Fibroblast of lung (primary cell): ENCODE data around the gene SYNDIG1. TPM values are rescaled to one million over a fixed set of nuclear protein-coding genes. Genes with fewer than 3 reads are reported as not detected.

ENCODE experiments used
- DNase-seq, 2 donors: peaks; one replicate each; pipeline versions ENCODE4 v3.0.0 to v3.0.0-alpha.2; 2010; ENCODE audit warnings: low read depth in 2 of 2
- H2AFZ ChIP-seq: 2 replicates; pipeline ENCODE4 v1.5.1; 2012; ENCODE audit warnings: low read length, control low read depth, inconsistent platforms
- H3K27ac ChIP-seq: 2 replicates; pipeline ENCODE4 v1.5.1; 2011; ENCODE audit warnings: low read length, control low read depth; ENCODE audit not compliant: insufficient read depth
- H3K27me3 ChIP-seq: 2 replicates; pipeline ENCODE4 v1.5.1; 2011; ENCODE audit warnings: mild to moderate bottlenecking, low read length; ENCODE audit not compliant: control insufficient read depth, insufficient read depth
- H3K36me3 ChIP-seq: 2 replicates; pipeline ENCODE4 v1.5.1; 2011; ENCODE audit warnings: low read length; ENCODE audit not compliant: control insufficient read depth, insufficient read depth
- H3K4me1 ChIP-seq: 2 replicates; pipeline ENCODE4 v1.5.1; 2011; ENCODE audit warnings: low read length; ENCODE audit not compliant: control insufficient read depth, insufficient read depth; ENCODE audit errors: extremely low read depth
- H3K4me2 ChIP-seq: 2 replicates; pipeline ENCODE4 v1.5.1; 2011; ENCODE audit warnings: low read length, control low read depth; ENCODE audit not compliant: insufficient read depth; ENCODE audit errors: extremely low read depth
- H3K4me3 ChIP-seq, 4 experiments: fragments of 200-600 bp in 1 of 4; sonication (generic) in 1 of 4; replicated peaks in 1 of 4; 2 replicates each; pipeline ENCODE4 v1.5.1; 2011 to 2016; ENCODE audit warnings: low read length in 4 of 4, low read depth in 3 of 4, mild to moderate bottlenecking in 3 of 4, control low read depth in 2 of 4, inconsistent platforms in 1 of 4, mixed read lengths in 1 of 4; ENCODE audit not compliant: insufficient read depth in 1 of 4; ENCODE audit errors: control extremely low read depth in 1 of 4
- H3K79me2 ChIP-seq: 2 replicates; pipeline ENCODE4 v1.5.1; 2012; ENCODE audit warnings: mild to moderate bottlenecking, low read length, inconsistent platforms; ENCODE audit not compliant: control insufficient read depth, insufficient read depth
- H3K9ac ChIP-seq: 2 replicates; pipeline ENCODE4 v1.5.1; 2011; ENCODE audit warnings: mild to moderate bottlenecking, low read length, control low read depth; ENCODE audit not compliant: insufficient read depth
- H3K9me3 ChIP-seq: 2 replicates; pipeline ENCODE4 v1.5.1; 2012; ENCODE audit warnings: low read depth, low read length; ENCODE audit not compliant: control insufficient read depth, insufficient read depth
- H4K20me1 ChIP-seq: 2 replicates; pipeline ENCODE4 v1.5.1; 2011; ENCODE audit warnings: low read length; ENCODE audit not compliant: control insufficient read depth, insufficient read depth; ENCODE audit errors: extremely low read depth
- EZH2 ChIP-seq: IDR thresholded peaks from 2 replicates; pipeline ENCODE4 v1.5.1; 2012; ENCODE audit warnings: low read length, control low read depth, mild to moderate bottlenecking; ENCODE audit errors: missing control alignments
- polyA plus RNA-seq, 2 donors: library from polyadenylated mRNA; depleted of rRNA in 1 of 2; stranded (reverse) in 1 of 2; unstranded in 1 of 2; fragments of >200 nt; gene quantifications; 2 replicates each; pipeline ENCODE4 v1.2.1, GENCODE V29; 2011 to 2012; ENCODE audit warnings: missing spikeins in 1 of 2
- total RNA-seq: library from RNA; depleted of rRNA; stranded (reverse); fragments of >200 nt; gene quantifications from 2 replicates; pipeline ENCODE4 v1.2.1, GENCODE V29; 2014
- TF ChIP-seq, protein P1 (sequence below), 2 donors: IDR thresholded peaks in 1 of 2; conservative IDR thresholded peaks in 1 of 2; 1 replicate in 1 of 2; 2 replicates in 1 of 2; pipeline ENCODE4 v1.5.1; 2011 to 2012; ENCODE audit warnings: low read length in 2 of 2, control low read depth in 1 of 2, inconsistent platforms in 1 of 2, low read depth in 1 of 2, mild to moderate bottlenecking in 1 of 2

SYNDIG1 gene
- total and polyA plus RNA-seq, 2 donors (not counting 1 experiment from before 2014, with no cell fraction given): 0.02 to 0.17 TPM

GRCh38 chr20:24571159-24571558, 101.7 kb downstream of the SYNDIG1 start:
- no peak overlapping the region for H3K27ac ChIP-seq
- H3K9ac ChIP-seq: no peak overlapping the region
- no peaks in the 10 kb centered on the region for H3K27me3 ChIP-seq
- no peak overlapping the region for H2AFZ ChIP-seq
- no peaks in the 10 kb centered on the region for H3K4me1 ChIP-seq
- TF ChIP-seq, protein P1, sequence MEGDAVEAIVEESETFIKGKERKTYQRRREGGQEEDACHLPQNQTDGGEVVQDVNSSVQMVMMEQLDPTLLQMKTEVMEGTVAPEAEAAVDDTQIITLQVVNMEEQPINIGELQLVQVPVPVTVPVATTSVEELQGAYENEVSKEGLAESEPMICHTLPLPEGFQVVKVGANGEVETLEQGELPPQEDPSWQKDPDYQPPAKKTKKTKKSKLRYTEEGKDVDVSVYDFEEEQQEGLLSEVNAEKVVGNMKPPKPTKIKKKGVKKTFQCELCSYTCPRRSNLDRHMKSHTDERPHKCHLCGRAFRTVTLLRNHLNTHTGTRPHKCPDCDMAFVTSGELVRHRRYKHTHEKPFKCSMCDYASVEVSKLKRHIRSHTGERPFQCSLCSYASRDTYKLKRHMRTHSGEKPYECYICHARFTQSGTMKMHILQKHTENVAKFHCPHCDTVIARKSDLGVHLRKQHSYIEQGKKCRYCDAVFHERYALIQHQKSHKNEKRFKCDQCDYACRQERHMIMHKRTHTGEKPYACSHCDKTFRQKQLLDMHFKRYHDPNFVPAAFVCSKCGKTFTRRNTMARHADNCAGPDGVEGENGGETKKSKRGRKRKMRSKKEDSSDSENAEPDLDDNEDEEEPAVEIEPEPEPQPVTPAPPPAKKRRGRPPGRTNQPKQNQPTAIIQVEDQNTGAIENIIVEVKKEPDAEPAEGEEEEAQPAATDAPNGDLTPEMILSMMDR (conservative IDR thresholded peaks at IDR 0.05 in 1 of 2, IDR thresholded peaks at IDR 0.05 in 1 of 2; ENCODE audit: low read depth in 1 of 2, low read length in 2 of 2): no peak
- no peak for TF ChIP-seq EZH2
- no peaks in the 10 kb centered on the region for H3K79me2 ChIP-seq
- no peaks in the 10 kb centered on the region for H4K20me1 ChIP-seq
- no peak overlapping the region for H3K4me3 ChIP-seq
- H3K4me2 ChIP-seq: no peak overlapping the region
- no peaks in the 10 kb centered on the region for H3K36me3 ChIP-seq
- no peak for DNase-seq
- no peaks in the 10 kb centered on the region for H3K9me3 ChIP-seq

DNA sequence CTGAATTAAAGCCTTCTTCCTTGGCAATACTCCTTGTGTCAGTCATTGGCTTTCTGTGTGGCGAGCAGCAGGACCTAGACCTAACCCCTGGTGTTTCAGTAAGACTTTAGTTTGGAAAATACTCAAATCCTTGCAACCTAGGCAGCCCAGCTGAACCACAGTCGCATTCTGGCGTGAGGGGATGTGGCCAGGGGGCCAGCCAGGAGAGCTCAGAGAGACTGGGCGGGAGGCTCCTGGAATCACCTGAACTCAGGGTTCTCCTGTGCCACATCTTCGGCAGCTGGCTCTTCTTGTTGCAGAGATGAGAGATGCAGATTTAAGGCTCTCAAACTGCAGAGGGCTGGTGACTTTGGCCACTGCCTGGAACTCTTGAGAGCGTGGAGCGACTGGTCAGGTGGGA, 102.7 kb downstream of the SYNDIG1 start:
- no peaks in the 10 kb centered on the region for H3K9me3 ChIP-seq
- no peaks in the 10 kb centered on the region for H4K20me1 ChIP-seq
- H2AFZ ChIP-seq: no peak overlapping the region
- no peak overlapping the region for H3K4me2 ChIP-seq
- no peaks in the 10 kb centered on the region for H3K79me2 ChIP-seq
- H3K27ac ChIP-seq: no peak overlapping the region
- H3K4me3 ChIP-seq: no peak overlapping the region
- H3K27me3 ChIP-seq: no peaks in the 10 kb centered on the region
- no peak for DNase-seq
- no peaks in the 10 kb centered on the region for H3K36me3 ChIP-seq
- no peaks in the 10 kb centered on the region for H3K4me1 ChIP-seq
- TF ChIP-seq EZH2: no peak
- TF ChIP-seq, protein P1 (conservative IDR thresholded peaks at IDR 0.05 in 1 of 2, IDR thresholded peaks at IDR 0.05 in 1 of 2; ENCODE audit: low read depth in 1 of 2, low read length in 2 of 2): no peak
- no peak overlapping the region for H3K9ac ChIP-seq

DNA sequence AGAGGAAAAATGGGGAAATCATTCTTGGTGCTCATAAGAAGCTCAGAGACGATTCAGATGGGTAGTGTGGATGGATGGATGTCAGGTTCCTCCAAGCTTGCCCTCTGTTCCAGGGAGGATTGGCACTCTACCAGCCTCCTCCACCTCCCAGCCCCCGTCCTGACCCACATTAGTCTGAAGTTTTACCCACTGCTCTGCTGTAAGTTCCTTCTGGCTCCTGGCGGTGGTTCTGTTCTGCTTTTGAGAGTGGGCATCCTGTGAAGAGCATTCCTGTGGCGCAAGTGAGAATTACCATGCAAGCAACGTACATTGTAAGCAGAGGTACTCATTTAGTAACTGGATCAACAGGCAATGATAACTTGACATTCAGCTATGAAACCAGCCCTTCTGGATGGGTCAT, 103.4 kb downstream of the SYNDIG1 start:
- no peaks in the 10 kb centered on the region for H3K36me3 ChIP-seq
- no peak overlapping the region for H3K4me2 ChIP-seq
- H3K27ac ChIP-seq: no peak overlapping the region
- no peaks in the 10 kb centered on the region for H3K9me3 ChIP-seq
- no peaks in the 10 kb centered on the region for H3K27me3 ChIP-seq
- no peak for DNase-seq
- no peaks in the 10 kb centered on the region for H3K79me2 ChIP-seq
- no peak overlapping the region for H2AFZ ChIP-seq
- no peak overlapping the region for H3K9ac ChIP-seq
- H3K4me1 ChIP-seq: no peaks in the 10 kb centered on the region
- H4K20me1 ChIP-seq: no peaks in the 10 kb centered on the region
- TF ChIP-seq, protein P1 (conservative IDR thresholded peaks at IDR 0.05 in 1 of 2, IDR thresholded peaks at IDR 0.05 in 1 of 2; ENCODE audit: low read depth in 1 of 2, low read length in 2 of 2): no peak
- no peak for TF ChIP-seq EZH2
- no peak overlapping the region for H3K4me3 ChIP-seq
